Thoracic aorta (tissue), 2 donors: ENCODE data around the gene SYT13. TPM values are rescaled to one million over a fixed set of nuclear protein-coding genes. Genes with fewer than 3 reads are reported as not detected.

ENCODE experiments used
- ATAC-seq: fragments of 150-250 bp; one replicate; pipeline ENCODE4 v1.8.0; 2017; ENCODE audit warnings: low read depth; ENCODE audit not compliant: insufficient number of reproducible peaks, low FRiP score
- DNase-seq: peaks from one replicate; pipeline ENCODE4 v3.0.0-alpha.2; 2020; ENCODE audit warnings: low spot score
- H3K27ac ChIP-seq, 2 donors: fragments of 200-600 bp; sonication (generic); 1 replicate in 1 of 2; 2 replicates in 1 of 2; pipeline ENCODE4 v1.5.1; 2016; ENCODE audit warnings: mild to moderate bottlenecking in 2 of 2, moderate library complexity in 2 of 2
- H3K27me3 ChIP-seq: fragments of 200-600 bp; sonication (generic); replicated peaks from 2 replicates; pipeline ENCODE4 v1.6.0; 2016; ENCODE audit warnings: mild to moderate bottlenecking; ENCODE audit not compliant: insufficient read depth
- H3K36me3 ChIP-seq: fragments of 200-600 bp; sonication (generic); one replicate; pipeline ENCODE4 v1.5.1; 2016
- H3K4me1 ChIP-seq, 2 donors: fragments of 200-600 bp; sonication (generic); 1 replicate in 1 of 2; 2 replicates in 1 of 2; pipeline versions ENCODE4 v1.5.1 to v1.6.0; 2016; ENCODE audit warnings: low read depth in 2 of 2, mild to moderate bottlenecking in 1 of 2; ENCODE audit not compliant: control insufficient read depth in 1 of 2
- H3K4me3 ChIP-seq: fragments of 200-600 bp; sonication (generic); 2 replicates; pipeline ENCODE4 v1.5.1; 2016; ENCODE audit warnings: mild to moderate bottlenecking
- H3K9me3 ChIP-seq: fragments of 200-600 bp; sonication (generic); 2 replicates; pipeline ENCODE4 v1.5.1; 2016
- total RNA-seq, 2 donors: library from RNA; depleted of rRNA; stranded (reverse); fragments of >200 nt; gene quantifications; one replicate each; pipeline versions ENCODE4 v1.1.0 to v1.2.3, GENCODE V29; 2016
- TF ChIP-seq, protein P1 (sequence below): fragments of 200-600 bp; sonication (generic); IDR thresholded peaks from one replicate; pipeline ENCODE4 v1.5.1; 2019; ENCODE audit warnings: antibody characterized with exemption

The SYT13 gene
- total RNA-seq, 2 donors from 2014 or later = not detected

DNA sequence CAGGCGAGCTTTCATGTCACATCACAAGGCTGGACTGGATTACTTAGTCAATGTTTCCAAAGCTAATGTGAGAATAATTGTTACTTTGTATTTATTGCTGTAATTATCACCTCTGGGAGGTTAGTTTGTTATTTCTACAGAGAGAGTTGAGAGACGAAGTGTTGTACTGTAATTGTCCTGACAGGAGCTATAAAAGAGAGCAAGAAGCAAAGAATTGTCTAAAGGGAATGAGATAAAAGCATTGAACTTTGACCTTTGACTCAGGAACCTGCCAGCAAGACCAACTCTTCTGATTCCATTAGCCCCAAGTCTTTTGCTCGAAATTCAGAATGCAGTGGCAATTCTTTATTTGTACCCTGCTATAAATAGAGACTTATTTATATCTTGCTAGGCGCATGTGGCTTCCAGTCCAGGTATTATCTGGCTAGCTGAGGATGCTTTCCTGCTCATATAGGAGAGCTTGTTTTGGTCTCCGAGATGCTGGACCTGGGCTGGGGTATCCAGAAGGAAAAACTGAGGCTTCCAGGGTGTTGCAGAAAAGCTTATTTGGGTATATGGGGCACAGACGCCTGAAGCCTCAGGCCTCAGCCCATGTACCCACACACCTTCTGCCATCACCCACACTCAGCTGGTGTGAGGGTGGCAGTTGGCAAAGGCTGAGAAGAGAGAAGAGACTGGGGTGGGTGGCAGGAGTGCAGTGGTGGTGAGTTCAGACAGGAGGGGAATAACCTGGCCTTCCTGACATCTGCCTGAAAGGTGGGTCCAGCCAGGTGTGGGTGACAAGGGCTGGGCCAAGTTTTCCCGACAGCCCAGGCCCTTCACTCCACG, 40.7 kb downstream of the SYT13 start:
- Histone ChIP-seq H3K4me3 (no peak overlapping the region), H3K27ac (no peak overlapping the region), H3K9me3 (no peaks in the 10 kb centered on the region), H3K27me3 (no peaks in the 10 kb centered on the region), H3K4me1 (no peaks in the 10 kb centered on the region), H3K36me3 (no peaks in the 10 kb centered on the region)
- DNase-seq (no peak), ATAC-seq (no peak)
- TF ChIP-seq, protein P1, sequence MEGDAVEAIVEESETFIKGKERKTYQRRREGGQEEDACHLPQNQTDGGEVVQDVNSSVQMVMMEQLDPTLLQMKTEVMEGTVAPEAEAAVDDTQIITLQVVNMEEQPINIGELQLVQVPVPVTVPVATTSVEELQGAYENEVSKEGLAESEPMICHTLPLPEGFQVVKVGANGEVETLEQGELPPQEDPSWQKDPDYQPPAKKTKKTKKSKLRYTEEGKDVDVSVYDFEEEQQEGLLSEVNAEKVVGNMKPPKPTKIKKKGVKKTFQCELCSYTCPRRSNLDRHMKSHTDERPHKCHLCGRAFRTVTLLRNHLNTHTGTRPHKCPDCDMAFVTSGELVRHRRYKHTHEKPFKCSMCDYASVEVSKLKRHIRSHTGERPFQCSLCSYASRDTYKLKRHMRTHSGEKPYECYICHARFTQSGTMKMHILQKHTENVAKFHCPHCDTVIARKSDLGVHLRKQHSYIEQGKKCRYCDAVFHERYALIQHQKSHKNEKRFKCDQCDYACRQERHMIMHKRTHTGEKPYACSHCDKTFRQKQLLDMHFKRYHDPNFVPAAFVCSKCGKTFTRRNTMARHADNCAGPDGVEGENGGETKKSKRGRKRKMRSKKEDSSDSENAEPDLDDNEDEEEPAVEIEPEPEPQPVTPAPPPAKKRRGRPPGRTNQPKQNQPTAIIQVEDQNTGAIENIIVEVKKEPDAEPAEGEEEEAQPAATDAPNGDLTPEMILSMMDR = no peak

DNA sequence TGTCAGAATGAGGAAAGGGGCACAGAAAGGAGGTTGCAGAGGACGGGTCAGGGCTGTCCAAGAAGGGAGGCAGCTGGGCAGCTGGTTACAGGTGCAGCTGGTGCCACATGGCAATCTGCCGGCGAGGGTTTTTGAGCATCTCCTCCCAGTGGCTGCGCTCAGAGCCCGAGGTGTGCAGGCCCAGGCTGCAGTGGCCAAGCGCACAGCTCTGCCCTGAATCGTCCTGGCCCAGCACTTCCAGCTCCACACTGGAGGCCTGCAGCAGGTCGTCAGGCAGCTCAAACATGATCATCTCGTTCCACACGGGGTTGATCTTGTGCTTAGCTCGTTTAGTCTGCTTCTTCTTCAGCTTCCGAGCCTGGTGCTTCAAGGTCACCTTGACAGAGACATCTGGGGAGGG, 42.2 kb downstream of the SYT13 start:
- Histone ChIP-seq H3K4me1 (no peaks in the 10 kb centered on the region), H3K27me3 (no peaks in the 10 kb centered on the region), H3K27ac (no peak overlapping the region), H3K36me3 (no peaks in the 10 kb centered on the region), H3K9me3 (no peaks in the 10 kb centered on the region), H3K4me3 (no peak overlapping the region)
- TF ChIP-seq, protein P1 = no peak
- ATAC-seq = no peak
- DNase-seq = no peak

DNA sequence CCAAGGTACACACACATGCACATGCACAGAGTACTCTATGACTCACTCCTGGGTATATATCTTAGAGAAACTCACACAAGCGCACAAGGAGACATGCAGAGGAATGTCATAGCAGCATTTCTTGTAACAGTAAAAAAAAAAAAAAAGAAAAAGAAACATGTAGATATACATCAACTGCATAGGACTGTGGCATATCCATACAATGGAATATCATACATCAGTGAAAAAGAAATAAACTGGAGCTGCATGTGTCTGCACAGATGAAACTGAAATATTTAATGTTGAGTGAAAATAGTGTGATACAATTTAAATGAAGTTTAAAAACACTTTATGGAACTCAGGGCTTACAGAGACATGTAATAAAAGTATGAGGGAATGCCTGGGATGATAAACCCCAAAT, 46.4 kb downstream of the SYT13 start:
- Histone ChIP-seq H3K9me3 (no peaks in the 10 kb centered on the region), H3K27ac (no peak overlapping the region), H3K27me3 (no peaks in the 10 kb centered on the region), H3K4me1 (no peaks in the 10 kb centered on the region), H3K4me3 (no peak overlapping the region), H3K36me3 (no peaks in the 10 kb centered on the region)
- ATAC-seq = no peak
- DNase-seq = no peak
- TF ChIP-seq, protein P1 = no peak

DNA sequence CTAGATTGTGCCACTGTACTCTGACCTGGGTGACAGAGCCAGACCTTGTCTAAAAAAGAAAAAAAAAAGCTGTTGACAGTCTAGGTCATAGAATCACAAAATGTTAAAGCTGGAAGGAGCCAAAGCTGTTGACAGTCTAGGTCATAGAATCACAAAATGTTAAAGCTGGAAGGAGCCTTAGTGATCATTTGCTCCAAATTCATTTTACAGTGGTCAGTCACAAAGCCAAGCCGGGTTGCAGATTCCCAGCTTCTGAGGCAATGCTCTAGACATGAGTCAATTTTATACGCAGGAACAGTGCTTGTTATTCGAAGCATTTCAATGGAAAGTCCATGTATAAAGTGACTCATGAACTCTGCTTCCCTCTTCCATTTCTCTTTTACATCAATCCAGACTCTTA, 47.4 kb downstream of the SYT13 start:
- no peak overlapping the region for H3K4me3 ChIP-seq
- TF ChIP-seq, protein P1 = no peak
- no peaks in the 10 kb centered on the region for H3K36me3 ChIP-seq
- ATAC-seq = peak; percentile 71
- peak overlapping the region in 1 of 2 donors; percentile 19 for H3K27ac ChIP-seq
- H3K4me1 ChIP-seq = peaks cover 0 to under 1% of the 10 kb centered on the region in 2 donors
- H3K27me3 ChIP-seq = no peaks in the 10 kb centered on the region
- no peaks in the 10 kb centered on the region for H3K9me3 ChIP-seq
- no peak for DNase-seq

DNA sequence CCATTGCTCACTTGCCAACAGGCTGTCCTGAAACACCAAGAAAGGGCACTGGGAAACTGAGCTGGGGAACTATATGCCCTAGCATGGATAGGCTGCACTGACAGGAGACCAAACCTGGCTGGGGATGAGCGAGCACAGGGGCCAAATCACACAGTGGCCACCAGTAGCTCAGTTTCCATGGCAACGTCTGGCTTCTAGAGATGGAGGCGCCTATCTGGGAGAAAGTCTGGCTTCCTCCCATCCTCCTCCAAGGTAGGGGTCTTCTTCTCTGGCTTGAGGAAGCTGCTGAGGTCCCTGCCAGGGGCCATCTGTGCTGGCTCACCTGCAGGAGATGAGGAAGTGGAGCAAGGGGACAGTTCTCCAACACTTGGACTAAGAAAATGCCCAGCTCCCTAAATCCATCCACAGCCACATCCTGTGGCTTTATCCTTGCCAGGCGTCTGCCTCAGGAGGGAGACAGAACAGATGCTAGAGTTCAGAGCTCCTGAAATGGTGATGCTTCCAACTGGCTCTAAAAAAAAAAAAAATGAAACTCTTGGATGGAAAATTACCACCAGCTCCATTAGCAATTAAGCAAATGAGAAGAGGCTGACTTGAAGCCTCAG, 48.3 kb downstream of the SYT13 start:
- peaks cover 0 to 7% of the 10 kb centered on the region in 2 donors for H3K4me1 ChIP-seq
- no peak overlapping the region for H3K27ac ChIP-seq
- DNase-seq (no peak), ATAC-seq (no peak)
- no peaks in the 10 kb centered on the region for H3K36me3 ChIP-seq
- no peaks in the 10 kb centered on the region for H3K27me3 ChIP-seq
- H3K4me3 ChIP-seq = no peak overlapping the region
- TF ChIP-seq, protein P1 = no peak
- H3K9me3 ChIP-seq = no peaks in the 10 kb centered on the region
